ENCODE measurements around the gene SLC12A3.

Gene SLC12A3

DNA sequence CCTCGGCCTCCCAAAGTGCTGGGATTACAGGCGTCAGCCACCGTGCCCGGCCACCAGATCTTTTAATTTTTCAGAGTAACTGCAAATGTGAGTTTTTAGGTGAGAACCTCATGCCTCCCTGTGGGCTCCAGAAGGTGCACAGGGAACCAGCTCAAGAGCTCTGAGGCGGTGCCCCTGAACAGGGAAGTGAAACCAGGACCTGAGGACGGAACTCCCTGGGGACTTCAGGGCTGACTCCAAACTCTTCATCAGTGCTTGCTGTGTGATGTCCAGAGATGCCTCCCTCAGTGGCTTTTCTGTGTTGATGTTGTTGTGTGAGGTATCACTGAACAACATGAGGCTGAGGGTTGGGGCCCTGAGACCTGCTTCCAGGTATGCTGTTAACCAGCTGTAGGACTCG, 23.8 kb downstream of the SLC12A3 start:
- no peak for DNase-seq (ENCODE audit: low read depth)
- TF ChIP-seq, protein P1, sequence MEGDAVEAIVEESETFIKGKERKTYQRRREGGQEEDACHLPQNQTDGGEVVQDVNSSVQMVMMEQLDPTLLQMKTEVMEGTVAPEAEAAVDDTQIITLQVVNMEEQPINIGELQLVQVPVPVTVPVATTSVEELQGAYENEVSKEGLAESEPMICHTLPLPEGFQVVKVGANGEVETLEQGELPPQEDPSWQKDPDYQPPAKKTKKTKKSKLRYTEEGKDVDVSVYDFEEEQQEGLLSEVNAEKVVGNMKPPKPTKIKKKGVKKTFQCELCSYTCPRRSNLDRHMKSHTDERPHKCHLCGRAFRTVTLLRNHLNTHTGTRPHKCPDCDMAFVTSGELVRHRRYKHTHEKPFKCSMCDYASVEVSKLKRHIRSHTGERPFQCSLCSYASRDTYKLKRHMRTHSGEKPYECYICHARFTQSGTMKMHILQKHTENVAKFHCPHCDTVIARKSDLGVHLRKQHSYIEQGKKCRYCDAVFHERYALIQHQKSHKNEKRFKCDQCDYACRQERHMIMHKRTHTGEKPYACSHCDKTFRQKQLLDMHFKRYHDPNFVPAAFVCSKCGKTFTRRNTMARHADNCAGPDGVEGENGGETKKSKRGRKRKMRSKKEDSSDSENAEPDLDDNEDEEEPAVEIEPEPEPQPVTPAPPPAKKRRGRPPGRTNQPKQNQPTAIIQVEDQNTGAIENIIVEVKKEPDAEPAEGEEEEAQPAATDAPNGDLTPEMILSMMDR (conservative IDR thresholded peaks at IDR 0.05; ENCODE audit: control insufficient read depth, insufficient read depth, low read depth, low read length), result no peak
- H3K4me3 ChIP-seq (ENCODE audit: control insufficient read depth, low read depth, low read length), result no peak overlapping the region

DNA sequence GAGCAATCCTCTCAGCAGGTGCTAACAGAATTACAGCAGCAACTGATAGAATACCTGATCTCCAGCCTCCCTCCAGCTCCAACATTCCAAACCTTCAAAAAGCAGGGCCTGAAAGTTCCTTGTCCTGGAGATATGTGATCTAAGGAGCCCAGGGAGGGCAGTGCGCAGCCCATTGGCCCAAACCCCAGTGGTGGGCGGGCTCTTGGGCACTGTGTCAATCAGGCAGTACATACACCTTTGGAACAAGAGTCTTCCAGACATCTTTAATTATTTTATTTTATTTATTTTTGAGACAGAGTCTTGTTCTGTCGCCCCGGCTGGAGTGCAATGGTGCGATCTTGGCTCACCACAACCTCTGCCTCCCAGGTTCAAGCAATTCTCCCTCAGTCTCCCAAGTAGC, 24.2 kb downstream of the SLC12A3 start:
- TF ChIP-seq, protein P1 (conservative IDR thresholded peaks at IDR 0.05; ENCODE audit: control insufficient read depth, insufficient read depth, low read depth, low read length), result no peak
- no peak overlapping the region for H3K4me3 ChIP-seq (ENCODE audit: control insufficient read depth, low read depth, low read length)
- DNase-seq (ENCODE audit: low read depth), result no peak

DNA sequence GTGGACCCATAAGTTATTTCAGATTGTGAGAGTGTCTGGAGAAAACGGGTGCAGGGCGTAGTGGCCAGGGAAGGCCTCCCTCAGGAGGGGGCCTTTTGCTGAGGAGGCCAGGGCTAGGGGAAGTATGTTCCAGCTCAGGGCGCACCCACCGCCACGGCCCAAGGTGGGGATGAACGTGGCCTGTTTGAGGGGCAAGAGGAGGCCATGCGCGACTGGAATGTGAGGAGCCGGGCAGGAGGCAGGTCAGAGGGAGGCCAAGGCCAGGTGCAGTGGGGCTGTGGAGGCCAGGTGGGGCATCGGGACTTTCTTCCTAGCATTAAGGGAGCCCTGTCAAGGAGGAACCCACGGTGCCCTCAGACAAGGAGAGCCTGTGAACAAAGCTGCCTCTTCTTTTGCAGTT, 26.7 kb downstream of the SLC12A3 start:
- DNase-seq (ENCODE audit: low read depth), result no peak
- H3K4me3 ChIP-seq (ENCODE audit: control insufficient read depth, low read depth, low read length), result no peak overlapping the region
- TF ChIP-seq, protein P1 (conservative IDR thresholded peaks at IDR 0.05; ENCODE audit: control insufficient read depth, insufficient read depth, low read depth, low read length), result no peak

DNA sequence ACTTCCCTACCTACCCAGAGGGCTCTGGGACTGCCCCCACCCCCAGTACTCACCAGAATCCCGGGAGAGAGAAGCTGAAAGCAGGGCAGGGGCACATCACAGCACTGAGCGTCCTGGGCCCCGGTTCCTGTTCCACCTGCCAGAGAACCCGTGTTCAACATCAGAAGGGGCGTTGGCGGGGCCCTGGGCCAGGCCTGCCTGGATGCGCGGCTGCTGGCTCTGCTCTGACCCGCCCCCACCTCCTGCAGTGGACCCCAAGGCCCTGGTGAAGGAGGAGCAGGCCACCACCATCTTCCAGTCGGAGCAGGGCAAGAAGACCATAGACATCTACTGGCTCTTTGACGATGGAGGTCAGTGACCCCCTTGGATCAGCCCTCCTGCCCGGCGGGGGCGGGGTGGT, 27.7 kb downstream of the SLC12A3 start:
- no peak for DNase-seq (ENCODE audit: low read depth)
- H3K4me3 ChIP-seq (ENCODE audit: control insufficient read depth, low read depth, low read length), result no peak overlapping the region
- TF ChIP-seq, protein P1 (conservative IDR thresholded peaks at IDR 0.05; ENCODE audit: control insufficient read depth, insufficient read depth, low read depth, low read length), result no peak

DNA sequence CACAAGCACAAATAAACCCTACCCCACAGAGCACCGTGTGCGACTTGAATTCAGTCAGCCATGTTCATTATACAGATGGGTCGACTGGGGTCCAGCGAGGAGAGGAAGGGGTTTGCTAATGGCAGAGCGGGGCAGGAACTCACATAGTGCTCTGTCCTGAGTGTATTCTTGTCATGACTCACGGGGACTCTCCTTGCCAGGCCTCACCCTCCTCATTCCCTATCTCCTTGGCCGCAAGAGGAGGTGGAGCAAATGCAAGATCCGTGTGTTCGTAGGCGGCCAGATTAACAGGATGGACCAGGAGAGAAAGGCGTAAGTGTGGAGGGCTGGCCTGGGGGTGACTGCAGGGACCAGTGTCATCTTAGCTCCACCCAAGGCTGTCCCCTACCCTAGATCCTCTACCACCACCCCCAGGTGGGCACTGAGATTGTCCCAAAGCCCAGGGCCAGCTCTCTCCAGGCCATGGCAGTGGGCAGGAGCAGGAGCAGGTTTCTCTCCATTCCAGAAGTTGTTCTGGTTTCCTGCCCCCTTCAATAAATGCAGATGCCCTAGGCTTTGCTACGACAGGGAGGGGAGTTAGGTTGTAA, 29.4 kb downstream of the SLC12A3 start:
- TF ChIP-seq, protein P1 (conservative IDR thresholded peaks at IDR 0.05; ENCODE audit: control insufficient read depth, insufficient read depth, low read depth, low read length), result no peak
- H3K4me3 ChIP-seq (ENCODE audit: control insufficient read depth, low read depth, low read length), result no peak overlapping the region
- DNase-seq (ENCODE audit: low read depth), result no peak

DNA sequence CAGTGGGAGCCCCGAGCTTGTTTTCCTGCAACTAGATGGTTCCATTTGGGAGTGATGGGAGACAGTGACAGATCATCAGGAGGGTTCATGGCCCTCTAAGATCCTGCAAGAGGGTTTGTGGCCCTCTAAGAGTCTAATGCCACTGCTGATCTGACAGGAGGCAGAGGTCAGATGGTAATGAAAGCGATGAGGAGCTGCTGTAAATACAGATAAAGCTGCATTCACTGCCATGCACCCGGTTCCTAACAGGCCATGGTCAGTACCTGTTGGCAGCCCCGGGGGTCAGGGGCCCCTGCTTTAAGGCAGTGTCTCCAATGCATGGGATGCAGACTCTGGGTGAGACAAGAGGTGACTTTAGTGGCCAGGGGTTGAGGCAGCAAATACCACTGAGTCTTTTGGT, 30.8 kb downstream of the SLC12A3 start:
- TF ChIP-seq, protein P1 (conservative IDR thresholded peaks at IDR 0.05; ENCODE audit: control insufficient read depth, insufficient read depth, low read depth, low read length), result no peak
- DNase-seq (ENCODE audit: low read depth), result no peak
- H3K4me3 ChIP-seq (ENCODE audit: control insufficient read depth, low read depth, low read length), result no peak overlapping the region

DNA sequence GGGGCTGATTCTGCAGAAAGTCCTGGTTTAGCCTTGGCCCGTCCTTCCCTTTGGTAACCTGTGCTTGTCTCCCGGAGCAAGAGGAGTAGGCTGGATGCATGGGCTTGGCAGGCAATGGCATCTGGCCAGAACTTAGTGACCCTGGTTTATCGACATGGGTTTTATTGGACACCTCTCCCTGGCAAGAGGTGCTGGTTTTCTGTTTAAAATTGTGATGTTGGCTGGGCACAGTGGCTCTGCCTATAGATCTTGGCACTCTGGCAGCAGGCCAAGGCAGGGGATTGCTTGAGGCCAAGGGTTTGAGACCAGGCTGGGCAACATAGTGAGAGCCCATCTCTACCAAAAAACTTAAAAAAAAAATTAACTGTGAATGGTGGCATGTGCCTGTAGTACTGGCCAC, 31.2 kb downstream of the SLC12A3 start:
- TF ChIP-seq, protein P1 (conservative IDR thresholded peaks at IDR 0.05; ENCODE audit: control insufficient read depth, insufficient read depth, low read depth, low read length), result no peak

More for the DNA sequence above, 31.2 kb downstream of the SLC12A3 start:
- no peak for DNase-seq (ENCODE audit: low read depth)
- H3K4me3 ChIP-seq (ENCODE audit: control insufficient read depth, low read depth, low read length), result no peak overlapping the region

Measured in fibroblast of mammary gland (primary cell).